ENCODE measurements around the gene NPTN.
"Not testable (repeated sequence)": the region's sequence is repeated elsewhere in the genome, so short reads cannot be mapped to it uniquely, and the experiment has no call there.

DNA sequence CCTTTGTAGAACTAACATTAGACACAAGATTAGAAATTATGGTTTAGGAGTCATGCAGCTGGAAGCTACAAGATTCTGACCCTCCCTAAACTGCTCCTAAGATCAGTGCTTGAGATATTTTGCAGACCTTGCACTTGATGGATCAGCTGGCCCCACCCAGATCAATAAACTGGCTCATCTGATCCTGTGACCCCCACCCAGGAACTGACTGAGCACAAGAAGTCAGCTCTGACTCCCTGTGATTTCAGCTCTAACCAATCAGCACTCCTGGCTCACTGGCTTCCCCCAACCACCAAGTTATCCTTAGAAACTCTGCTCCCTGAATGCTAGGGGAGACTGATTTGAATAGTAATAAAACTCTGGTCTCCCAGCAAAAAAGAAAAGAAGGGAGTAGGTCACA lies 55.6 kb downstream of the NPTN start:
- not testable (repeated sequence) for TF ChIP-seq SNAI2 (CRISPR knock-in tag; IDR thresholded peaks at IDR 0.05); ZFP3 (CRISPR knock-in tag; IDR thresholded peaks at IDR 0.05); GLIS3 (CRISPR knock-in tag; IDR thresholded peaks at IDR 0.05); PPARA (CRISPR knock-in tag; IDR thresholded peaks at IDR 0.05; ENCODE audit: borderline replicate concordance); ZFP30 (CRISPR knock-in tag; IDR thresholded peaks at IDR 0.05); ARNTL (CRISPR knock-in tag; IDR thresholded peaks at IDR 0.05; ENCODE audit: borderline replicate concordance, low read depth)
- TF ChIP-seq, protein P1, sequence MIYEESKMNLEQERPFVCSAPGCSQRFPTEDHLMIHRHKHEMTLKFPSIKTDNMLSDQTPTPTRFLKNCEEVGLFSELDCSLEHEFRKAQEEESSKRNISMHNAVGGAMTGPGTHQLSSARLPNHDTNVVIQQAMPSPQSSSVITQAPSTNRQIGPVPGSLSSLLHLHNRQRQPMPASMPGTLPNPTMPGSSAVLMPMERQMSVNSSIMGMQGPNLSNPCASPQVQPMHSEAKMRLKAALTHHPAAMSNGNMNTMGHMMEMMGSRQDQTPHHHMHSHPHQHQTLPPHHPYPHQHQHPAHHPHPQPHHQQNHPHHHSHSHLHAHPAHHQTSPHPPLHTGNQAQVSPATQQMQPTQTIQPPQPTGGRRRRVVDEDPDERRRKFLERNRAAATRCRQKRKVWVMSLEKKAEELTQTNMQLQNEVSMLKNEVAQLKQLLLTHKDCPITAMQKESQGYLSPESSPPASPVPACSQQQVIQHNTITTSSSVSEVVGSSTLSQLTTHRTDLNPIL (CRISPR knock-in tag; IDR thresholded peaks at IDR 0.05; ENCODE audit: low read depth) = not testable (repeated sequence)
- TF ChIP-seq, protein P2, sequence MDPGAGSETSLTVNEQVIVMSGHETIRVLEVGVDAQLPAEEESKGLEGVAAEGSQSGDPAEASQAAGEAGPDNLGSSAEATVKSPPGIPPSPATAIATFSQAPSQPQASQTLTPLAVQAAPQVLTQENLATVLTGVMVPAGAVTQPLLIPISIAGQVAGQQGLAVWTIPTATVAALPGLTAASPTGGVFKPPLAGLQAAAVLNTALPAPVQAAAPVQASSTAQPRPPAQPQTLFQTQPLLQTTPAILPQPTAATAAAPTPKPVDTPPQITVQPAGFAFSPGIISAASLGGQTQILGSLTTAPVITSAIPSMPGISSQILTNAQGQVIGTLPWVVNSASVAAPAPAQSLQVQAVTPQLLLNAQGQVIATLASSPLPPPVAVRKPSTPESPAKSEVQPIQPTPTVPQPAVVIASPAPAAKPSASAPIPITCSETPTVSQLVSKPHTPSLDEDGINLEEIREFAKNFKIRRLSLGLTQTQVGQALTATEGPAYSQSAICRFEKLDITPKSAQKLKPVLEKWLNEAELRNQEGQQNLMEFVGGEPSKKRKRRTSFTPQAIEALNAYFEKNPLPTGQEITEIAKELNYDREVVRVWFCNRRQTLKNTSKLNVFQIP (CRISPR knock-in tag; IDR thresholded peaks at IDR 0.05; ENCODE audit: borderline replicate concordance, low read depth) = not testable (repeated sequence)
- TF ChIP-seq, protein P3, sequence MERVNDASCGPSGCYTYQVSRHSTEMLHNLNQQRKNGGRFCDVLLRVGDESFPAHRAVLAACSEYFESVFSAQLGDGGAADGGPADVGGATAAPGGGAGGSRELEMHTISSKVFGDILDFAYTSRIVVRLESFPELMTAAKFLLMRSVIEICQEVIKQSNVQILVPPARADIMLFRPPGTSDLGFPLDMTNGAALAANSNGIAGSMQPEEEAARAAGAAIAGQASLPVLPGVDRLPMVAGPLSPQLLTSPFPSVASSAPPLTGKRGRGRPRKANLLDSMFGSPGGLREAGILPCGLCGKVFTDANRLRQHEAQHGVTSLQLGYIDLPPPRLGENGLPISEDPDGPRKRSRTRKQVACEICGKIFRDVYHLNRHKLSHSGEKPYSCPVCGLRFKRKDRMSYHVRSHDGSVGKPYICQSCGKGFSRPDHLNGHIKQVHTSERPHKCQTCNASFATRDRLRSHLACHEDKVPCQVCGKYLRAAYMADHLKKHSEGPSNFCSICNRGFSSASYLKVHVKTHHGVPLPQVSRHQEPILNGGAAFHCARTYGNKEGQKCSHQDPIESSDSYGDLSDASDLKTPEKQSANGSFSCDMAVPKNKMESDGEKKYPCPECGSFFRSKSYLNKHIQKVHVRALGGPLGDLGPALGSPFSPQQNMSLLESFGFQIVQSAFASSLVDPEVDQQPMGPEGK (CRISPR knock-in tag; IDR thresholded peaks at IDR 0.05; ENCODE audit: borderline replicate concordance) = not testable (repeated sequence)
